AG04450 (cell line): ENCODE results near the gene DYNLT2B. TPM values are rescaled to one million over a fixed set of nuclear protein-coding genes. Genes with fewer than 3 reads are reported as not detected.

Experiments used
- CTCF ChIA-PET: fragments of 300-600, 350-600 bp; formaldehyde crosslinking; extraction: SDS; loops from one replicate; lab custom pipeline; 2022; ENCODE audit warnings: antibody characterized with exemption, inconsistent platforms; lab: Charles Lee
- POLR2A ChIA-PET: fragments of 350-600 bp; formaldehyde crosslinking; extraction: SDS; loops from one replicate; lab custom pipeline; 2021; ENCODE audit warnings: antibody characterized with exemption, inconsistent platforms; lab: Yijun Ruan, JAX
- DNase-seq: peaks from one replicate; pipeline ENCODE4 v3.0.0-alpha.2; 2011; ENCODE audit warnings: low read depth, low spot score
- H3K27ac ChIP-seq: one replicate; pipeline ENCODE4 v1.5.1; 2012; ENCODE audit warnings: low read depth, low read length, control low read depth
- H3K27me3 ChIP-seq: one replicate; pipeline ENCODE4 v1.6.0; 2012; ENCODE audit warnings: low read length; ENCODE audit not compliant: control insufficient read depth, insufficient read depth
- H3K4me3 ChIP-seq: 2 replicates; pipeline ENCODE4 v1.5.1; 2011; ENCODE audit warnings: mild to moderate bottlenecking, low read depth, low read length, control low read depth
- H3K9me3 ChIP-seq: 2 replicates; pipeline ENCODE4 v1.5.1; 2012; ENCODE audit warnings: low read length; ENCODE audit not compliant: control insufficient read depth, insufficient read depth
- polyA plus RNA-seq: library from polyadenylated mRNA; depleted of rRNA; stranded (reverse); fragments of >200 nt; gene quantifications from 2 replicates; pipeline ENCODE4 v1.2.3, GENCODE V29; 2011
- TF ChIP-seq, protein P1 (sequence below): IDR thresholded peaks from 2 replicates; pipeline ENCODE4 v1.5.1; 2011; ENCODE audit warnings: low read depth, low read length, control low read depth, inconsistent platforms

Gene DYNLT2B
- polyA plus RNA-seq, 1 experiment, result 9.8 TPM

- no peak overlapping the region for H3K4me3 ChIP-seq
- POLR2A ChIA-PET, result no interaction called here
- TF ChIP-seq, protein P1, sequence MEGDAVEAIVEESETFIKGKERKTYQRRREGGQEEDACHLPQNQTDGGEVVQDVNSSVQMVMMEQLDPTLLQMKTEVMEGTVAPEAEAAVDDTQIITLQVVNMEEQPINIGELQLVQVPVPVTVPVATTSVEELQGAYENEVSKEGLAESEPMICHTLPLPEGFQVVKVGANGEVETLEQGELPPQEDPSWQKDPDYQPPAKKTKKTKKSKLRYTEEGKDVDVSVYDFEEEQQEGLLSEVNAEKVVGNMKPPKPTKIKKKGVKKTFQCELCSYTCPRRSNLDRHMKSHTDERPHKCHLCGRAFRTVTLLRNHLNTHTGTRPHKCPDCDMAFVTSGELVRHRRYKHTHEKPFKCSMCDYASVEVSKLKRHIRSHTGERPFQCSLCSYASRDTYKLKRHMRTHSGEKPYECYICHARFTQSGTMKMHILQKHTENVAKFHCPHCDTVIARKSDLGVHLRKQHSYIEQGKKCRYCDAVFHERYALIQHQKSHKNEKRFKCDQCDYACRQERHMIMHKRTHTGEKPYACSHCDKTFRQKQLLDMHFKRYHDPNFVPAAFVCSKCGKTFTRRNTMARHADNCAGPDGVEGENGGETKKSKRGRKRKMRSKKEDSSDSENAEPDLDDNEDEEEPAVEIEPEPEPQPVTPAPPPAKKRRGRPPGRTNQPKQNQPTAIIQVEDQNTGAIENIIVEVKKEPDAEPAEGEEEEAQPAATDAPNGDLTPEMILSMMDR, result no peak
- peaks cover 6% of the 10 kb centered on the region for H3K9me3 ChIP-seq
- CTCF ChIA-PET, result interaction anchor here (0.6 to 0.9 kb wide), 2 partner anchors 15 to 179 kb away, joined by 3 read pairs; no protein-coding TSS in a partner anchor
- H3K27me3 ChIP-seq, result no peaks in the 10 kb centered on the region
- H3K27ac ChIP-seq, result no peak overlapping the region
- no peak for DNase-seq
These were observed 21.6 kb upstream of the DYNLT2B start for GRCh38 chr3:196339493-196340254.

DNA sequence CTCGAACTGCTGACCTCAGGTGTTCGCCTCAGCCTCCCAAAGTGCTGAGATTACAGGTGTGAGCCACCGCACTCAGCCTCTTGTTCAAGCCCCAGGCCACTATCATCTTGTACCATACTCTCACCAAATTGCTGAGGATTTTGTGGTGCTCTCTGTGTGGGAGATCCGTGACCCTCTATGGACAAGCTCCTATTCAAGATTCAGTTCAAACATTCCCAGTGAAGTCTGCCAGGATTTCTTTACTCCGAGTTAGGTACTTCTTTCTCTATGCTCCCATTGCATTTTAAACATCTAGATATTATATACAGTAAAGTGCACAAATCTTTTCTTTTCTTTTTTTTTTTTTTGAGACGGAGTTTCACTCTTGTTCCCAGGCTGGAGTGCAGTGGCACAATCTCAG, 21.0 kb upstream of the DYNLT2B start:
- ChIA-PET POLR2A (interaction anchor here (0.7 kb wide), 1 partner anchor 19 kb away, joined by 5 read pairs; no protein-coding TSS in a partner anchor), CTCF (interaction anchor here (0.6 to 0.9 kb wide), 3 partner anchors 15 to 266 kb away, joined by 3 to 11 read pairs (median 3); no protein-coding TSS in a partner anchor)
- Histone ChIP-seq H3K27me3 (no peaks in the 10 kb centered on the region), H3K27ac (no peak overlapping the region), H3K9me3 (peaks cover 6% of the 10 kb centered on the region), H3K4me3 (no peak overlapping the region)
- no peak for DNase-seq
- TF ChIP-seq, protein P1, result no peak

DNA sequence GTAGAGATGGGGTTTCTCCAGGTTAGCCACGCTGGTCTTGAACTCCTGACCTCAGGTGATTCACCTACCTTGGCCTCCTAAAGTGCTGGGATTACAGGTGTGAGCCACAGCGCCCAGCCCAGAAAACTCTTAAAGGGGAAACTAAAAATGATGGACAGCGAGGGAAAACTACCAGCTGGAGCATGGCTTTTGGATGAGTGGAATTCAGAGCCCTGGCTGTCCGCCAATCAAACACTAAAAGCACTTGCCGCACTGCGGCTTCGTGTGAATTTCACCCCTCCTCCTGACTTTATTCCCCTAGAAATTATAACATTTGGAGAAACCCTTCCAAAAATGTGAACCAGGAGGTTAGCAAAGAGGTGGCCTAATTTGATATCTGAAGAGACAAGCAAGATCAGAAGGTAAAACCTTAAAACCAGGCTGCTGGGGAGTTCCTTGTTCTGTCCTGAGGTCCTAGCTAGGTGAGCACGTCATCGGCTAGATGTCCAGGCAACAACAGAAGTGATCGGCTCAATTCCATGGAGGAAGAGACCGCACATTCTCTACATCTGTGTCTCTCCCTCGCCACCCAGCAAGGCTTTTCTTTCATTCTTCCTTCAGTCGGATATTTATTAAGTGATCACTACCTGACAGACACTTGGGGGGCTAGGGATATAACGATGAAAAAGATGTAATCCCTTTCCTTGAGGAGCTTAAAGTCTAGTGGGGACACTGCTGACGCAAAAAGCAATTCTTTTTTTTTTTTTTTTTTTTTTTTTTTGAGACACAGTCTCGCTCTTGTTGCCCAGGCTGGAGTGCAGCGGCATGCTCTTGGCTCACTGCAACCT, 18.5 kb upstream of the DYNLT2B start:
- H3K27me3 ChIP-seq, result peaks cover 2% of the 10 kb centered on the region
- DNase-seq, result no peak
- H3K4me3 ChIP-seq, result no peak overlapping the region
- CTCF ChIA-PET, result no interaction called here
- TF ChIP-seq, protein P1, result no peak
- H3K27ac ChIP-seq, result no peak overlapping the region
- POLR2A ChIA-PET, result no interaction called here
- H3K9me3 ChIP-seq, result peaks cover 2% of the 10 kb centered on the region; the same call in 1 of the 2 replicates

DNA sequence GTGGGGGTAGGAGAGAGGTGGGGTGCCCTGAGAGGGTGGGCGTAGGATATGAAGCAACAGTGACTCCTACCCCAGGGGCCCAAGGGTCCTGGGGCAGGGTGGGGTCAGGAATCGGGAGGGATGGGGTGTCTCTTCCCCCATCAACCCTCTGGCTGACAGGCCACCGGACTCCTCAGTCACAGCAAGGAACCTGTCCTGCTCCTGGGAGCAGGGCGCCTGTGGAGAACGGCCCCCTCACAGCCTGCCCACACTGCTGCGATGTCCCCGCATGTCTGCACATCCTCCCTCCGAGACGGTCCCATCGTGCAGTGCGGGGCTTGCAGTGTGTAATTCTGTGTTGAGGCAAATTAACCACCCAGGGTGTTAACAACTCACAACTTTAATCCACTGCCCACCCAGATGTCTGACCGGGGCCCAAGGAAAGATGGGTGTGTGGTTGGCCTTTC, 17.5 kb upstream of the DYNLT2B start:
- CTCF ChIA-PET, result no interaction called here
- Histone ChIP-seq H3K4me3 (no peak overlapping the region), H3K9me3 (peaks cover 2% of the 10 kb centered on the region; the same call in 1 of the 2 replicates), H3K27ac (no peak overlapping the region), H3K27me3 (peaks cover 2% of the 10 kb centered on the region)
- POLR2A ChIA-PET, result no interaction called here
- no peak for DNase-seq
- TF ChIP-seq, protein P1, result no peak

GRCh38 chr3:196334982-196335381, 16.9 kb upstream of the DYNLT2B start:
- CTCF ChIA-PET, result no interaction called here

More at GRCh38 chr3:196334982-196335381, 16.9 kb upstream of the DYNLT2B start:
- DNase-seq, result no peak
- peaks cover 2% of the 10 kb centered on the region; the same call in 1 of the 2 replicates for H3K9me3 ChIP-seq
- TF ChIP-seq, protein P1, result no peak
- POLR2A ChIA-PET, result no interaction called here
- H3K27me3 ChIP-seq, result peaks cover 2% of the 10 kb centered on the region
- H3K4me3 ChIP-seq, result no peak overlapping the region
- no peak overlapping the region for H3K27ac ChIP-seq
